22Rv1 (cell line): ENCODE data around the gene STXBP5.

Experiments used
- ZFX ChIP-seq: fragments of 450-650 bp; IDR thresholded peaks from 2 replicates; pipeline ENCODE4 v1.6.1; 2017; ENCODE audit warnings: antibody characterized with exemption, borderline replicate concordance
- TF ChIP-seq, protein P1 (sequence below): fragments of 450-650 bp; IDR thresholded peaks from 2 replicates; pipeline ENCODE4 v1.5.1; 2017; ENCODE audit warnings: mild to moderate bottlenecking

GRCh38 chr6:147418523-147418922 is 214.3 kb downstream of the STXBP5 start:
- TF ChIP-seq, protein P1, sequence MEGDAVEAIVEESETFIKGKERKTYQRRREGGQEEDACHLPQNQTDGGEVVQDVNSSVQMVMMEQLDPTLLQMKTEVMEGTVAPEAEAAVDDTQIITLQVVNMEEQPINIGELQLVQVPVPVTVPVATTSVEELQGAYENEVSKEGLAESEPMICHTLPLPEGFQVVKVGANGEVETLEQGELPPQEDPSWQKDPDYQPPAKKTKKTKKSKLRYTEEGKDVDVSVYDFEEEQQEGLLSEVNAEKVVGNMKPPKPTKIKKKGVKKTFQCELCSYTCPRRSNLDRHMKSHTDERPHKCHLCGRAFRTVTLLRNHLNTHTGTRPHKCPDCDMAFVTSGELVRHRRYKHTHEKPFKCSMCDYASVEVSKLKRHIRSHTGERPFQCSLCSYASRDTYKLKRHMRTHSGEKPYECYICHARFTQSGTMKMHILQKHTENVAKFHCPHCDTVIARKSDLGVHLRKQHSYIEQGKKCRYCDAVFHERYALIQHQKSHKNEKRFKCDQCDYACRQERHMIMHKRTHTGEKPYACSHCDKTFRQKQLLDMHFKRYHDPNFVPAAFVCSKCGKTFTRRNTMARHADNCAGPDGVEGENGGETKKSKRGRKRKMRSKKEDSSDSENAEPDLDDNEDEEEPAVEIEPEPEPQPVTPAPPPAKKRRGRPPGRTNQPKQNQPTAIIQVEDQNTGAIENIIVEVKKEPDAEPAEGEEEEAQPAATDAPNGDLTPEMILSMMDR, result no peak
- TF ChIP-seq ZFX, result no peak
